NAMALWA (cell line): ENCODE data around the gene CDR2L.
A peak's percentile ranks its signal among the peaks of the same experiment; 100 is the strongest.
"Not testable (repeated sequence)": the region's sequence is repeated elsewhere in the genome, so short reads cannot be mapped to it uniquely, and the experiment has no call there.

Source experiments
- DNase-seq: peaks from one replicate; pipeline ENCODE4 v3.0.0-alpha.2; 2015; ENCODE audit warnings: low spot score

CDR2L gene

GRCh38 chr17:75044716-75045115 is 57.3 kb downstream of the CDR2L start:
- DNase-seq = no peak

GRCh38 chr17:75045946-75046406 is 58.5 kb downstream of the CDR2L start:
- not testable (repeated sequence) for DNase-seq

- peak; percentile 97 for DNase-seq
Measured at GRCh38 chr17:75046407-75047289, 59.2 kb downstream of the CDR2L start, which contains the start of the genes ATP5PD and KCTD2. ATP5PD (minus strand) TSS chr17:75046969; CDS start chr17:75042650, 4,319 bp downstream. KCTD2 (plus strand) TSS chr17:75047225; CDS start chr17:75047251, 26 bp downstream.

GRCh38 chr17:75047398-75048098 is 60.1 kb downstream of the CDR2L start:
- peak; percentile 43 for DNase-seq

DNA sequence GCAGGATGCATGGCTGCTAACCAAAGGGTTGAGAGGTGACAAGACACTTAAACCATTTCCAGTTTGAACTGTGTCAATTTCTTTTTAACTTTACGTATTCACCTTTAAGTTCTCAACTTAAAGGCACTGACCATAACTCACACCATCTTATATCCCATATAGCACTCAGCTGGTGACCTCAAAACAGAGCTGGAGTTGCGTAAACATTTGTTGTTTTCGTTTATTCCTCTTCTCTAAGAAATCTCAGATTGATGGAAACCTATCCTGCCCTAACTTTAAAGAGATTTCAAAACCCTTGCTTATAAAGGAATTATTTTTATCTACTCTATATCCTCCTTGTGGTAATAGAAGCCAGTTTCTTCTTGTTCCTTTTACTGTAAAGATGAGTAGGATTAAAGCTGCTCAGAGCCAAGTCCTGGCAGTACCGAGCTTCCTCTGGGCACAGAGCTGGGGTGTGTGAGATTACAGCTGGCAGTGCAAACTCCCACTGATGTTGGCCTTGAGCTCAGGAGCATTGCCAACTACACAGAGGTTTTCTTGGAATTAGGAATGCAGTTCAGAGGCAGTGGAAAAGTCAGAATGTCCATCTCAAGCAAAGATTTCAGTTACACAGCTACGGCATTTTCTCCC is 60.9 kb downstream of the CDR2L start:
- DNase-seq = no peak

GRCh38 chr17:75049057-75049456 is 61.6 kb downstream of the CDR2L start:
- no peak for DNase-seq

DNA sequence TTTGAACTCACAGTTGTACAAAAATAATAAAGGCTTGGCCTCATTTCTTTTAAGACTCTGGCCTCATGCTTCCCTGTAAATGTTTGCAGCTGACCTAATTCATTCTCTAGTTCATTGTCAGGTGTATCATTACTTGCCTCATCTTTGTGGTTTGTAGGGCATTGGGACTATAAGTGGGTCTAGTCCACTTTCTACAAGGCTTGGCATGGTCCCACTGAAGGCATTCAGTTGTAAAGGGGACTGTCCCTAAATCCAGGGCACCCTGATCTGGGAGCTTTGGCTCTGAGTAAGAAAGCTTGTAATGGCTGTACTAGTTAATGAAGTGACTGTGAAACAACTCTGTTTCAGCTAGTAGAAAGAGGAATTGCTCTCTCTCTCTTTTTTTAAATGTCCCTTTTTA is 62.3 kb downstream of the CDR2L start:
- DNase-seq = no peak

GRCh38 chr17:75051941-75052340 is 64.5 kb downstream of the CDR2L start:
- DNase-seq = no peak
